IPS-18c (cell line): ENCODE measurements around the gene EPHB2.
"Not testable (repeated sequence)": the region's sequence is repeated elsewhere in the genome, so short reads cannot be mapped to it uniquely, and the experiment has no call there.

ENCODE experiments used
- H3K4me3 ChIP-seq: 2 replicates; pipeline ENCODE4 v1.7.0; 2013; ENCODE audit warnings: low read depth, mild to moderate bottlenecking, low read length, moderate library complexity; ENCODE audit not compliant: insufficient read depth
- H3K9me3 ChIP-seq: one replicate; pipeline ENCODE4 v1.6.1; 2013; ENCODE audit warnings: mild to moderate bottlenecking, low read length, moderate library complexity; ENCODE audit not compliant: control insufficient read depth, insufficient read depth

EPHB2 gene

GRCh38 chr1:22683547-22683946, 27.1 kb upstream of the EPHB2 start:
- H3K4me3 ChIP-seq, result no peak overlapping the region

GRCh38 chr1:22685591-22686059, 25.0 kb upstream of the EPHB2 start:
- Histone ChIP-seq H3K9me3 (no peaks in the 10 kb centered on the region), H3K4me3 (no peak overlapping the region)

More at GRCh38 chr1:22683547-22683946, 27.1 kb upstream of the EPHB2 start:
- H3K9me3 ChIP-seq, result no peaks in the 10 kb centered on the region

- no peak overlapping the region for H3K4me3 ChIP-seq
- H3K9me3 ChIP-seq, result no peaks in the 10 kb centered on the region
Measured at GRCh38 chr1:22687191-22687590, 23.4 kb upstream of the EPHB2 start.

GRCh38 chr1:22688466-22688865, 22.2 kb upstream of the EPHB2 start:
- no peak overlapping the region for H3K4me3 ChIP-seq
- no peaks in the 10 kb centered on the region for H3K9me3 ChIP-seq

- Histone ChIP-seq H3K4me3 (no peak overlapping the region), H3K9me3 (no peaks in the 10 kb centered on the region)
Measured at GRCh38 chr1:22689505-22689904, 21.1 kb upstream of the EPHB2 start.

GRCh38 chr1:22691031-22691753, 19.4 kb upstream of the EPHB2 start:
- no peak overlapping the region for H3K4me3 ChIP-seq
- H3K9me3 ChIP-seq, result no peaks in the 10 kb centered on the region

GRCh38 chr1:22694172-22694571, 16.5 kb upstream of the EPHB2 start:
- Histone ChIP-seq H3K9me3 (no peaks in the 10 kb centered on the region), H3K4me3 (no peak overlapping the region)

- H3K9me3 ChIP-seq, result no peaks in the 10 kb centered on the region
Measured at GRCh38 chr1:22696610-22697009, 14.0 kb upstream of the EPHB2 start.

GRCh38 chr1:22697980-22698379, 12.7 kb upstream of the EPHB2 start:
- H3K9me3 ChIP-seq, result no peaks in the 10 kb centered on the region
- no peak overlapping the region for H3K4me3 ChIP-seq

More at GRCh38 chr1:22696610-22697009, 14.0 kb upstream of the EPHB2 start:
- no peak overlapping the region for H3K4me3 ChIP-seq

GRCh38 chr1:22699681-22700520, 10.7 kb upstream of the EPHB2 start:
- H3K9me3 ChIP-seq, result no peaks in the 10 kb centered on the region
- H3K4me3 ChIP-seq, result no peak overlapping the region

- H3K9me3 ChIP-seq, result no peaks in the 10 kb centered on the region
- H3K4me3 ChIP-seq, result no peak overlapping the region
Measured at GRCh38 chr1:22702296-22703085, 8.1 kb upstream of the EPHB2 start.

GRCh38 chr1:22704440-22705067, 6.1 kb upstream of the EPHB2 start:
- Histone ChIP-seq H3K4me3 (no peak overlapping the region), H3K9me3 (no peaks in the 10 kb centered on the region)

- Histone ChIP-seq H3K9me3 (no peaks in the 10 kb centered on the region), H3K4me3 (no peak overlapping the region)
Measured at GRCh38 chr1:22705586-22705985, 5.1 kb upstream of the EPHB2 start.

GRCh38 chr1:22706100-22706499, 4.5 kb upstream of the EPHB2 start:
- not testable (repeated sequence) for H3K4me3 ChIP-seq, H3K9me3 ChIP-seq

- no peaks in the 10 kb centered on the region for H3K9me3 ChIP-seq
- H3K4me3 ChIP-seq, result no peak overlapping the region
Measured at GRCh38 chr1:22708777-22709176, 1.9 kb upstream of the EPHB2 start.

GRCh38 chr1:22709227-22709626, 1.4 kb upstream of the EPHB2 start:
- Histone ChIP-seq H3K4me3 (no peak overlapping the region), H3K9me3 (no peaks in the 10 kb centered on the region)
